K562 (cell line): Measurements from ENCODE around the gene BPIFB2. TPM values are rescaled to one million over a fixed set of nuclear protein-coding genes. Genes with fewer than 3 reads are reported as not detected.

Source experiments
- ADNP ChIP-seq: fragments of 200-800 bp; sonication (Bioruptor generic); IDR thresholded peaks from 2 replicates; pipeline ENCODE4 v1.6.1; 2016; ENCODE audit warnings: missing genetic modification characterization, missing compliant biosample characterization
- LARP7 ChIP-seq: fragments of 450-650 bp; IDR thresholded peaks from 2 replicates; pipeline ENCODE4 v1.6.1; 2016
- PRDM10 ChIP-seq: fragments of 450-650 bp; IDR thresholded peaks from 2 replicates; pipeline ENCODE4 v1.6.1; 2018; ENCODE audit not compliant: partially characterized antibody
- RBM22 ChIP-seq: fragments of 200-400 bp; formaldehyde crosslinking; IDR thresholded peaks from 2 replicates; pipeline ENCODE4 v1.6.1; 2018; ENCODE audit warnings: low read length, low read depth; ENCODE audit not compliant: poor library complexity, severe bottlenecking
- SMARCA4 ChIP-seq: fragments of 450-650 bp; IDR thresholded peaks from 2 replicates; pipeline ENCODE4 v1.6.1; 2016
- polyA plus RNA-seq, 8 experiments: library from polyadenylated mRNA; depleted of rRNA in 4 of 8; stranded (reverse) in 5 of 8; unstranded in 3 of 8; fragments of >200 nt; fragmentation: Nextera tagmentation in 2 of 8; fragmentation: Illumina TruSeq in 1 of 8; extraction: Ambion mirVana in 2 of 8; extraction: Trizol in 1 of 8; gene quantifications; 2 replicates each; pipeline versions ENCODE4 v1.2.1 to v1.2.3, GENCODE V29; 2011 to 2014; ENCODE audit warnings: inconsistent platforms in 1 of 8, missing spikeins in 1 of 8
- total RNA-seq, 7 experiments: library from RNA; depleted of rRNA in 6 of 7; stranded (reverse); fragments of >200 nt in 6 of 7; fragmentation: Illumina TruSeq in 2 of 7; extraction: Trizol in 2 of 7; gene quantifications; 2 replicates each; pipeline versions ENCODE4 v1.2.1 to v1.2.3, GENCODE V29; 2011 to 2021; ENCODE audit warnings: low replicate concordance in 1 of 7
- TF ChIP-seq, protein P1 (sequence below): fragments of 250-450 bp; sonication (Bioruptor Pico); IDR thresholded peaks from 2 replicates; pipeline ENCODE4 v1.4.0; 2020; ENCODE audit warnings: mild to moderate bottlenecking, moderate library complexity, borderline replicate concordance

BPIFB2 gene
- total and polyA plus RNA-seq, 9 of the 15 experiments (the other 6 are each of a cell fraction or from before 2014, with no cell fraction given), result not detected

- TF ChIP-seq PRDM10 (no peak), ADNP (tag) (0 out of 2 replicates have a peak, but pooled peaks have one; percentile 7), RBM22 (no peak), LARP7 (no peak), SMARCA4 (no peak)
- TF ChIP-seq, protein P1, sequence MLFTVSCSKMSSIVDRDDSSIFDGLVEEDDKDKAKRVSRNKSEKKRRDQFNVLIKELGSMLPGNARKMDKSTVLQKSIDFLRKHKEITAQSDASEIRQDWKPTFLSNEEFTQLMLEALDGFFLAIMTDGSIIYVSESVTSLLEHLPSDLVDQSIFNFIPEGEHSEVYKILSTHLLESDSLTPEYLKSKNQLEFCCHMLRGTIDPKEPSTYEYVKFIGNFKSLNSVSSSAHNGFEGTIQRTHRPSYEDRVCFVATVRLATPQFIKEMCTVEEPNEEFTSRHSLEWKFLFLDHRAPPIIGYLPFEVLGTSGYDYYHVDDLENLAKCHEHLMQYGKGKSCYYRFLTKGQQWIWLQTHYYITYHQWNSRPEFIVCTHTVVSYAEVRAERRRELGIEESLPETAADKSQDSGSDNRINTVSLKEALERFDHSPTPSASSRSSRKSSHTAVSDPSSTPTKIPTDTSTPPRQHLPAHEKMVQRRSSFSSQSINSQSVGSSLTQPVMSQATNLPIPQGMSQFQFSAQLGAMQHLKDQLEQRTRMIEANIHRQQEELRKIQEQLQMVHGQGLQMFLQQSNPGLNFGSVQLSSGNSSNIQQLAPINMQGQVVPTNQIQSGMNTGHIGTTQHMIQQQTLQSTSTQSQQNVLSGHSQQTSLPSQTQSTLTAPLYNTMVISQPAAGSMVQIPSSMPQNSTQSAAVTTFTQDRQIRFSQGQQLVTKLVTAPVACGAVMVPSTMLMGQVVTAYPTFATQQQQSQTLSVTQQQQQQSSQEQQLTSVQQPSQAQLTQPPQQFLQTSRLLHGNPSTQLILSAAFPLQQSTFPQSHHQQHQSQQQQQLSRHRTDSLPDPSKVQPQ (CRISPR knock-in tag), result no peak
These were observed 23.9 kb upstream of the BPIFB2 start (continued) for GRCh38 chr20:32983459-32984112.
